ENCODE data around the gene LRMDA.

LRMDA gene

DNA sequence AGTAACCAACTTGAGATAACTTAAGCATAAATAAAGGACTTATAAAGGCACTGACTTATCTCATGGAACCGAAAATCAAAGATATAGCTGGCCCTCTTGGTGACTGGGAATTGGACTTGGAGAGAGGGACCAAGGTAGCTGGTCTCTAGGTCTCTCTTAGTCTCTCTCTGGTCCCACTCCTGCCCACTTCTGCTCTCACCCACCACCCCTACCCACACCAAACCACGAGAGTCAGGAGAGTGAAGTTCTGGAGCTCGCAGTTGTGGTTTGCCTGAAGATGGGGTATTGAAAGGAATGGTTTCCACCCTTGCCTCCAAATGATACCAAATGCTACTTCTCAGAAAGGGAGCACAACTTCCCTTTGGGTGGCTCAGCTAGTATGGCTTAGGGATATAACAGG, 216.3 kb downstream of the LRMDA start:
- DNase-seq (ENCODE audit: low read depth) = no peak
- in situ Hi-C loops (cut with HindIII; ENCODE audit: low sequenced_read_pairs) = no loop called here

DNA sequence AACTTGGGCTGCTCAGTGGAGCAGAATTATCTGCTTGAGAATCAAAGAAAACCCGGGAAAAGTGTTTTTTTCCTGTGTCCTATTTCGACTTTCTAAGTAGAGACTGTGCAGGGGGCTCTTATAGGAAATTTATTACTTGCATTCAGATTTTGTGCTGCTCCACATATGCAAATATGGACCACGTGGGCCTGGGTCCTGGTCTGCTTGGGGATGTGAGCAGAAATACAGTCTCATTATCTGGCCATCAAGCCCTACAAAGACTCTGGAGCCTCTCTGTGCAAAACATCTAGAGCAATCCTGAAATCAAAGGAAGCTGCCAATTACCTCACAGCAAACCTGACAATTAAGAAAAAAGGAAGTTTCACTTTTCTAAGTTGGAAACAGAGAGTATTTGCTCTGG, 216.9 kb downstream of the LRMDA start:
- DNase-seq (ENCODE audit: low read depth) = no peak
- no peak overlapping the region for H3K4me3 ChIP-seq (ENCODE audit: low read depth, low read length)
- in situ Hi-C loops (cut with HindIII; ENCODE audit: low sequenced_read_pairs) = no loop called here
- TF ChIP-seq, protein P1, sequence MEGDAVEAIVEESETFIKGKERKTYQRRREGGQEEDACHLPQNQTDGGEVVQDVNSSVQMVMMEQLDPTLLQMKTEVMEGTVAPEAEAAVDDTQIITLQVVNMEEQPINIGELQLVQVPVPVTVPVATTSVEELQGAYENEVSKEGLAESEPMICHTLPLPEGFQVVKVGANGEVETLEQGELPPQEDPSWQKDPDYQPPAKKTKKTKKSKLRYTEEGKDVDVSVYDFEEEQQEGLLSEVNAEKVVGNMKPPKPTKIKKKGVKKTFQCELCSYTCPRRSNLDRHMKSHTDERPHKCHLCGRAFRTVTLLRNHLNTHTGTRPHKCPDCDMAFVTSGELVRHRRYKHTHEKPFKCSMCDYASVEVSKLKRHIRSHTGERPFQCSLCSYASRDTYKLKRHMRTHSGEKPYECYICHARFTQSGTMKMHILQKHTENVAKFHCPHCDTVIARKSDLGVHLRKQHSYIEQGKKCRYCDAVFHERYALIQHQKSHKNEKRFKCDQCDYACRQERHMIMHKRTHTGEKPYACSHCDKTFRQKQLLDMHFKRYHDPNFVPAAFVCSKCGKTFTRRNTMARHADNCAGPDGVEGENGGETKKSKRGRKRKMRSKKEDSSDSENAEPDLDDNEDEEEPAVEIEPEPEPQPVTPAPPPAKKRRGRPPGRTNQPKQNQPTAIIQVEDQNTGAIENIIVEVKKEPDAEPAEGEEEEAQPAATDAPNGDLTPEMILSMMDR (IDR thresholded peaks at IDR 0.05; ENCODE audit: low read depth, low read length, missing control alignments) = no peak

More for the DNA sequence above, 216.3 kb downstream of the LRMDA start:
- no peak overlapping the region for H3K4me3 ChIP-seq (ENCODE audit: low read depth, low read length)
- TF ChIP-seq, protein P1 (IDR thresholded peaks at IDR 0.05; ENCODE audit: low read depth, low read length, missing control alignments) = no peak

DNA sequence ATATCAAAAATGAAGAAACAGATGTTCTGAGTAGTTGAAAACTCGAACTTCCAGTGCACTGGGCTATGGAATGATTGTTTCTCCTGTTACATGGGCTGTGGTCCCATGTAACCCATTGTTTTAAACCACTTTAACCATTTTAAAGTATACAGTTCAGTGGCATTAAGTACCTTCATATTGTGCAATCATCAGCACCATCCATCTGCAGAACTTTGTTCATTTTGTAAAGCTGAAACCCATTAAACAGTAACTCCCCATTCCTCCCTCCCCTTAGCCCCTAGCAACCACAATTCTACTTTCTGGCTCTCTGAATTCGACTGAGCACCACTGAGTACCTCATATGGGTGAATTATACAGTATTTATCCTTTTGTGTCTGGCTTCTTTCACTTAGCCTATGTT, 217.4 kb downstream of the LRMDA start:
- no peak for DNase-seq (ENCODE audit: low read depth)
- H3K4me3 ChIP-seq (ENCODE audit: low read depth, low read length) = no peak overlapping the region
- TF ChIP-seq, protein P1 (IDR thresholded peaks at IDR 0.05; ENCODE audit: low read depth, low read length, missing control alignments) = no peak
- in situ Hi-C loops (cut with HindIII; ENCODE audit: low sequenced_read_pairs) = no loop called here

DNA sequence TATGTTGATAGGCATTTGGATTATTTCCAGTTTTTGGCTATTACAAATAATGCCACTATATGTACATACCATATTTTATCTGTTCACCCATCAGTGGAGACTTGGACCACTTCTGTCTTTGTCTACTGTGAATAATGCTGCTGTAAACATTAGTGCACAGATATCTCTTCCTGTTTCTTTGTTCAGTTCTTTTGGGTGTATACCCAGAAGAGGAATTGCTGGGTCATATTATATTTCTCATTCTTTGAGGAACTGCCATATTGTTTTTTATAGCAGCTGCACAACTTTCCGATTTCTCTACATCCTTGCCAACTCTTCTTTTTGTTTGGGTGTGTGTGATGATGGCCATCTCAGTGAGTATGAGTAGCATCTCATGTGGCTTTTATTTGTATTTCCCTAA, 218.0 kb downstream of the LRMDA start:
- H3K4me3 ChIP-seq (ENCODE audit: low read depth, low read length) = no peak overlapping the region
- TF ChIP-seq, protein P1 (IDR thresholded peaks at IDR 0.05; ENCODE audit: low read depth, low read length, missing control alignments) = no peak
- no peak for DNase-seq (ENCODE audit: low read depth)
- in situ Hi-C loops (cut with HindIII; ENCODE audit: low sequenced_read_pairs) = no loop called here

DNA sequence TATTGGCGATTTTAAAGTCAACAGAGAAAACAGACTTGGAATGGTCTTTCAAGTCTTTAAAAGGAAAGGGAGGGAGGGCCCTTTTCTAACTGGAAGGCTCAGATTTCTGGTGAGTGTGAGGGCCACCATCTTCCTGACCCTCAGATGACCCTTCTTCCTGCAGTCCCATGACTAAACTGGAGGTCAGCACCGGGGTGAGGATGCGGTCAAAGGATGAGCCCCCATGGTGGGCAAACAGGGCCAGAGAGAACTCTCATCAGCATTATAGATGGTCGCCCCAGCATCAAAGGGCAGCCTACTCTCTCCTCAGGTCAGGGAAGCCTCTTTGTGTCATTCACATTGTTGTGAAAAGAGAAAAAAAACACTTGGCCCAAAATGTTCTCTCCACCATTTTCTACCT, 219.2 kb downstream of the LRMDA start:
- H3K4me3 ChIP-seq (ENCODE audit: low read depth, low read length) = no peak overlapping the region
- in situ Hi-C loops (cut with HindIII; ENCODE audit: low sequenced_read_pairs) = loop anchor here (5.0 kb wide), 1 partner anchor 102 kb away; no protein-coding TSS in a partner anchor
- DNase-seq (ENCODE audit: low read depth) = no peak
- TF ChIP-seq, protein P1 (IDR thresholded peaks at IDR 0.05; ENCODE audit: low read depth, low read length, missing control alignments) = no peak

DNA sequence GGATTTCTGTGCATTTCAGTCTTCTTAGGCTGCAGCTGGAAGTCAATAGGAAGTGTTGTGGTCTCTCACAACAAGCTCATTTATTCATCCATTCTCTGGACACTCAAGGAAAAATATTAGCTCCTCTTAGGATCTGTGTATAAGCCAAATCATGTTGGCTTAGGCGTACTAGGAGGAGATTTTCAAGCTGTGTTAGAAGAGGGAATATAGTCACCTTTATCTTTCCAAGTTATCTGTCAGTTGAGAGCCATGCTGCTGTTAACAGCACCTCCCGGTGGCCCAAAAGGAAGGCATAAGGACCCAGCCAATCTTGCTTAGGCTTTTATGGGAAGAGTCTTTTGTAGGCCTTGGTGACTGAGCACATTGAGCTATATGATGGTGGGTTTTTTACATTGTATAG, 220.0 kb downstream of the LRMDA start:
- in situ Hi-C loops (cut with HindIII; ENCODE audit: low sequenced_read_pairs) = loop anchor here (5.0 kb wide), 1 partner anchor 101 kb away; no protein-coding TSS in a partner anchor
- TF ChIP-seq, protein P1 (IDR thresholded peaks at IDR 0.05; ENCODE audit: low read depth, low read length, missing control alignments) = no peak
- DNase-seq (ENCODE audit: low read depth) = no peak
- no peak overlapping the region for H3K4me3 ChIP-seq (ENCODE audit: low read depth, low read length)

All from astrocyte of the cerebellum (primary cell).